GM12878 (cell line): Measurements from ENCODE around the gene PPP3CA. TPM values are rescaled to one million over a fixed set of nuclear protein-coding genes. Genes with fewer than 3 reads are reported as not detected.

Experiments used
- BCL11A ChIP-seq: IDR thresholded peaks from 2 replicates; pipeline ENCODE4 v1.6.1; 2011; ENCODE audit warnings: low read depth, low read length
- FOS ChIP-seq: IDR thresholded peaks from 3 replicates; pipeline ENCODE4 v1.6.1; 2011; ENCODE audit warnings: borderline replicate concordance; ENCODE audit not compliant: insufficient read length; ENCODE audit errors: extremely low read depth
- IKZF2 ChIP-seq, 2 experiments: fragments of 450-650 bp; IDR thresholded peaks; 2 replicates each; pipeline ENCODE4 v1.6.1; 2017; ENCODE audit warnings: mild to moderate bottlenecking in 2 of 2, moderate library complexity in 2 of 2
- JUNB ChIP-seq: IDR thresholded peaks from 2 replicates; pipeline ENCODE4 v1.6.1; 2016; ENCODE audit warnings: antibody characterized with exemption, mild to moderate bottlenecking
- NR2F1 ChIP-seq: fragments of 450-650 bp; conservative IDR thresholded peaks from 2 replicates; pipeline ENCODE4 v1.6.1; 2017; ENCODE audit warnings: mild to moderate bottlenecking
- POU2F2 ChIP-seq: IDR thresholded peaks from 3 replicates; pipeline ENCODE4 v1.6.1; 2011; ENCODE audit warnings: low read depth, mild to moderate bottlenecking, low read length, borderline replicate concordance
- SIN3A ChIP-seq: IDR thresholded peaks from 2 replicates; pipeline ENCODE4 v1.6.1; 2012; ENCODE audit warnings: low read depth, low read length, improper control_type of control experiment
- SMAD1 ChIP-seq: fragments of 450-650 bp; IDR thresholded peaks from 2 replicates; pipeline ENCODE4 v1.6.1; 2018; ENCODE audit warnings: mild to moderate bottlenecking, low read depth; ENCODE audit not compliant: partially characterized antibody
- TAF1 ChIP-seq: IDR thresholded peaks from 2 replicates; pipeline ENCODE4 v1.6.1; 2011; ENCODE audit warnings: mild to moderate bottlenecking, low read depth, low read length, borderline replicate concordance
- TARDBP ChIP-seq: IDR thresholded peaks from 2 replicates; pipeline ENCODE4 v1.6.1; 2016; ENCODE audit warnings: borderline replicate concordance
- polyA plus RNA-seq, 11 experiments: library from polyadenylated mRNA; depleted of rRNA in 4 of 11; unstranded in 6 of 11; stranded (reverse) in 5 of 11; fragments of >200 nt; fragmentation: Nextera tagmentation in 4 of 11; fragmentation: Illumina TruSeq in 1 of 11; extraction: Ambion mirVana in 4 of 11; extraction: Trizol in 1 of 11; gene quantifications; 1 replicate in 1 of 11; 2 replicates in 10 of 11; pipeline versions ENCODE4 v1.2.1 to v1.2.3, GENCODE V29; 2011 to 2016; ENCODE audit warnings: inconsistent platforms in 2 of 11, missing spikeins in 2 of 11, low read depth in 1 of 11
- total RNA-seq, 4 experiments: library from RNA; depleted of rRNA in 3 of 4; stranded (reverse); fragments of >200 nt in 3 of 4; fragmentation: Illumina TruSeq in 1 of 4; extraction: Trizol in 1 of 4; gene quantifications; 2 replicates each; pipeline versions ENCODE4 v1.2.1 to v1.2.3, GENCODE V29; 2013 to 2021
- TF ChIP-seq, protein P1 (sequence below): fragments of 450-650 bp; IDR thresholded peaks from 2 replicates; pipeline ENCODE4 v1.6.1; 2016; ENCODE audit warnings: mild to moderate bottlenecking, moderate library complexity, borderline replicate concordance
- TF ChIP-seq, protein P2 (sequence below): IDR thresholded peaks from 2 replicates; pipeline ENCODE4 v1.6.1; 2012; ENCODE audit warnings: low read depth, low read length, improper control_type of control experiment
- TF ChIP-seq, protein P3 (sequence below): fragments of 150-350 bp; IDR thresholded peaks from 2 replicates; pipeline ENCODE4 v1.6.1; 2014; ENCODE audit warnings: mild to moderate bottlenecking, low read depth, low read length
- TF ChIP-seq, protein P4 (sequence below): IDR thresholded peaks from 2 replicates; pipeline ENCODE4 v1.6.1; 2012; ENCODE audit warnings: improper control_type of control experiment, low read depth, low read length; ENCODE audit not compliant: insufficient replicate concordance
- TF ChIP-seq, protein P5 (sequence below): IDR thresholded peaks from 2 replicates; pipeline ENCODE4 v1.6.1; 2011; ENCODE audit warnings: borderline replicate concordance, low read depth, mild to moderate bottlenecking, moderate library complexity, mixed read lengths, low read length; ENCODE audit not compliant: insufficient read depth; ENCODE audit errors: extremely low read length
- TF ChIP-seq, protein P6 (sequence below): IDR thresholded peaks from 2 replicates; pipeline ENCODE4 v1.6.1; 2012; ENCODE audit warnings: low read length, inconsistent platforms

Gene PPP3CA
- total and polyA plus RNA-seq, 10 of the 15 experiments (the other 5 are each of a cell fraction or from before 2014, with no cell fraction given): 0.33 to 9.0 (median 1.0) TPM

DNA sequence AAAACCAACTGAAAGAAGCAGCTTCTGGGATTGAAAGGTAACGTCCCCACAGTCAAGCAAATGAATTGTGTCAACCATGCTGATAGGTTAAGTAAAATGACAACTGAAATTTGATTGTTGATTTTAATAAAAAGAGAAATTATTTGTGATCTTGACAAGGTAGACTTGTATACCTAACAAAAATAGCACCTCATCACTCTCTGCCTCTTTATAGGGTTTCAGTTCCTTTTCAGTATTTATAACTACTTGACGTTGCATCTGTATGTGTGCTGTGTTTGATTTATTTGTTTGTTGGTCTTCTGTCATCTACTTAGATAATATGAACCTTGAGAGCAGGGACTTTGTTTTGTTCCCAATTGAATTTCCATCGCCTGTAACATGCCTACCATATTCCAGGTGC, 7.9 kb upstream of the PPP3CA start (continued):
- TF ChIP-seq SIN3A: no peak
- no peak for TF ChIP-seq FOS
- TF ChIP-seq NR2F1: no peak
- TF ChIP-seq, protein P1, sequence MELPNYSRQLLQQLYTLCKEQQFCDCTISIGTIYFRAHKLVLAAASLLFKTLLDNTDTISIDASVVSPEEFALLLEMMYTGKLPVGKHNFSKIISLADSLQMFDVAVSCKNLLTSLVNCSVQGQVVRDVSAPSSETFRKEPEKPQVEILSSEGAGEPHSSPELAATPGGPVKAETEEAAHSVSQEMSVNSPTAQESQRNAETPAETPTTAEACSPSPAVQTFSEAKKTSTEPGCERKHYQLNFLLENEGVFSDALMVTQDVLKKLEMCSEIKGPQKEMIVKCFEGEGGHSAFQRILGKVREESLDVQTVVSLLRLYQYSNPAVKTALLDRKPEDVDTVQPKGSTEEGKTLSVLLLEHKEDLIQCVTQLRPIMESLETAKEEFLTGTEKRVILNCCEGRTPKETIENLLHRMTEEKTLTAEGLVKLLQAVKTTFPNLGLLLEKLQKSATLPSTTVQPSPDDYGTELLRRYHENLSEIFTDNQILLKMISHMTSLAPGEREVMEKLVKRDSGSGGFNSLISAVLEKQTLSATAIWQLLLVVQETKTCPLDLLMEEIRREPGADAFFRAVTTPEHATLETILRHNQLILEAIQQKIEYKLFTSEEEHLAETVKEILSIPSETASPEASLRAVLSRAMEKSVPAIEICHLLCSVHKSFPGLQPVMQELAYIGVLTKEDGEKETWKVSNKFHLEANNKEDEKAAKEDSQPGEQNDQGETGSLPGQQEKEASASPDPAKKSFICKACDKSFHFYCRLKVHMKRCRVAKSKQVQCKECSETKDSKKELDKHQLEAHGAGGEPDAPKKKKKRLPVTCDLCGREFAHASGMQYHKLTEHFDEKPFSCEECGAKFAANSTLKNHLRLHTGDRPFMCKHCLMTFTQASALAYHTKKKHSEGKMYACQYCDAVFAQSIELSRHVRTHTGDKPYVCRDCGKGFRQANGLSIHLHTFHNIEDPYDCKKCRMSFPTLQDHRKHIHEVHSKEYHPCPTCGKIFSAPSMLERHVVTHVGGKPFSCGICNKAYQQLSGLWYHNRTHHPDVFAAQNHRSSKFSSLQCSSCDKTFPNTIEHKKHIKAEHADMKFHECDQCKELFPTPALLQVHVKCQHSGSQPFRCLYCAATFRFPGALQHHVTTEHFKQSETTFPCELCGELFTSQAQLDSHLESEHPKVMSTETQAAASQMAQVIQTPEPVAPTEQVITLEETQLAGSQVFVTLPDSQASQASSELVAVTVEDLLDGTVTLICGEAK: no peak
- TF ChIP-seq, protein P2, sequence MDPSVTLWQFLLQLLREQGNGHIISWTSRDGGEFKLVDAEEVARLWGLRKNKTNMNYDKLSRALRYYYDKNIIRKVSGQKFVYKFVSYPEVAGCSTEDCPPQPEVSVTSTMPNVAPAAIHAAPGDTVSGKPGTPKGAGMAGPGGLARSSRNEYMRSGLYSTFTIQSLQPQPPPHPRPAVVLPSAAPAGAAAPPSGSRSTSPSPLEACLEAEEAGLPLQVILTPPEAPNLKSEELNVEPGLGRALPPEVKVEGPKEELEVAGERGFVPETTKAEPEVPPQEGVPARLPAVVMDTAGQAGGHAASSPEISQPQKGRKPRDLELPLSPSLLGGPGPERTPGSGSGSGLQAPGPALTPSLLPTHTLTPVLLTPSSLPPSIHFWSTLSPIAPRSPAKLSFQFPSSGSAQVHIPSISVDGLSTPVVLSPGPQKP: no peak
- TF ChIP-seq BCL11A: 0 out of 2 replicates have a peak, but pooled peaks have one; percentile 19
- no peak for TF ChIP-seq JUNB
- no peak; the same call in 2 of the 3 replicates for TF ChIP-seq POU2F2
- no peak for TF ChIP-seq TARDBP
- no peak for TF ChIP-seq TAF1
- TF ChIP-seq, protein P3, sequence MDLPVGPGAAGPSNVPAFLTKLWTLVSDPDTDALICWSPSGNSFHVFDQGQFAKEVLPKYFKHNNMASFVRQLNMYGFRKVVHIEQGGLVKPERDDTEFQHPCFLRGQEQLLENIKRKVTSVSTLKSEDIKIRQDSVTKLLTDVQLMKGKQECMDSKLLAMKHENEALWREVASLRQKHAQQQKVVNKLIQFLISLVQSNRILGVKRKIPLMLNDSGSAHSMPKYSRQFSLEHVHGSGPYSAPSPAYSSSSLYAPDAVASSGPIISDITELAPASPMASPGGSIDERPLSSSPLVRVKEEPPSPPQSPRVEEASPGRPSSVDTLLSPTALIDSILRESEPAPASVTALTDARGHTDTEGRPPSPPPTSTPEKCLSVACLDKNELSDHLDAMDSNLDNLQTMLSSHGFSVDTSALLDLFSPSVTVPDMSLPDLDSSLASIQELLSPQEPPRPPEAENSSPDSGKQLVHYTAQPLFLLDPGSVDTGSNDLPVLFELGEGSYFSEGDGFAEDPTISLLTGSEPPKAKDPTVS: no peak
- TF ChIP-seq SMAD1: no peak
- TF ChIP-seq, protein P4, sequence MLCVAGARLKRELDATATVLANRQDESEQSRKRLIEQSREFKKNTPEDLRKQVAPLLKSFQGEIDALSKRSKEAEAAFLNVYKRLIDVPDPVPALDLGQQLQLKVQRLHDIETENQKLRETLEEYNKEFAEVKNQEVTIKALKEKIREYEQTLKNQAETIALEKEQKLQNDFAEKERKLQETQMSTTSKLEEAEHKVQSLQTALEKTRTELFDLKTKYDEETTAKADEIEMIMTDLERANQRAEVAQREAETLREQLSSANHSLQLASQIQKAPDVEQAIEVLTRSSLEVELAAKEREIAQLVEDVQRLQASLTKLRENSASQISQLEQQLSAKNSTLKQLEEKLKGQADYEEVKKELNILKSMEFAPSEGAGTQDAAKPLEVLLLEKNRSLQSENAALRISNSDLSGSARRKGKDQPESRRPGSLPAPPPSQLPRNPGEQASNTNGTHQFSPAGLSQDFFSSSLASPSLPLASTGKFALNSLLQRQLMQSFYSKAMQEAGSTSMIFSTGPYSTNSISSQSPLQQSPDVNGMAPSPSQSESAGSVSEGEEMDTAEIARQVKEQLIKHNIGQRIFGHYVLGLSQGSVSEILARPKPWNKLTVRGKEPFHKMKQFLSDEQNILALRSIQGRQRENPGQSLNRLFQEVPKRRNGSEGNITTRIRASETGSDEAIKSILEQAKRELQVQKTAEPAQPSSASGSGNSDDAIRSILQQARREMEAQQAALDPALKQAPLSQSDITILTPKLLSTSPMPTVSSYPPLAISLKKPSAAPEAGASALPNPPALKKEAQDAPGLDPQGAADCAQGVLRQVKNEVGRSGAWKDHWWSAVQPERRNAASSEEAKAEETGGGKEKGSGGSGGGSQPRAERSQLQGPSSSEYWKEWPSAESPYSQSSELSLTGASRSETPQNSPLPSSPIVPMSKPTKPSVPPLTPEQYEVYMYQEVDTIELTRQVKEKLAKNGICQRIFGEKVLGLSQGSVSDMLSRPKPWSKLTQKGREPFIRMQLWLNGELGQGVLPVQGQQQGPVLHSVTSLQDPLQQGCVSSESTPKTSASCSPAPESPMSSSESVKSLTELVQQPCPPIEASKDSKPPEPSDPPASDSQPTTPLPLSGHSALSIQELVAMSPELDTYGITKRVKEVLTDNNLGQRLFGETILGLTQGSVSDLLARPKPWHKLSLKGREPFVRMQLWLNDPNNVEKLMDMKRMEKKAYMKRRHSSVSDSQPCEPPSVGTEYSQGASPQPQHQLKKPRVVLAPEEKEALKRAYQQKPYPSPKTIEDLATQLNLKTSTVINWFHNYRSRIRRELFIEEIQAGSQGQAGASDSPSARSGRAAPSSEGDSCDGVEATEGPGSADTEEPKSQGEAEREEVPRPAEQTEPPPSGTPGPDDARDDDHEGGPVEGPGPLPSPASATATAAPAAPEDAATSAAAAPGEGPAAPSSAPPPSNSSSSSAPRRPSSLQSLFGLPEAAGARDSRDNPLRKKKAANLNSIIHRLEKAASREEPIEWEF: no peak
- TF ChIP-seq, protein P5, sequence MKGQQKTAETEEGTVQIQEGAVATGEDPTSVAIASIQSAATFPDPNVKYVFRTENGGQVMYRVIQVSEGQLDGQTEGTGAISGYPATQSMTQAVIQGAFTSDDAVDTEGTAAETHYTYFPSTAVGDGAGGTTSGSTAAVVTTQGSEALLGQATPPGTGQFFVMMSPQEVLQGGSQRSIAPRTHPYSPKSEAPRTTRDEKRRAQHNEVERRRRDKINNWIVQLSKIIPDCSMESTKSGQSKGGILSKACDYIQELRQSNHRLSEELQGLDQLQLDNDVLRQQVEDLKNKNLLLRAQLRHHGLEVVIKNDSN: no peak
- TF ChIP-seq, protein P6, sequence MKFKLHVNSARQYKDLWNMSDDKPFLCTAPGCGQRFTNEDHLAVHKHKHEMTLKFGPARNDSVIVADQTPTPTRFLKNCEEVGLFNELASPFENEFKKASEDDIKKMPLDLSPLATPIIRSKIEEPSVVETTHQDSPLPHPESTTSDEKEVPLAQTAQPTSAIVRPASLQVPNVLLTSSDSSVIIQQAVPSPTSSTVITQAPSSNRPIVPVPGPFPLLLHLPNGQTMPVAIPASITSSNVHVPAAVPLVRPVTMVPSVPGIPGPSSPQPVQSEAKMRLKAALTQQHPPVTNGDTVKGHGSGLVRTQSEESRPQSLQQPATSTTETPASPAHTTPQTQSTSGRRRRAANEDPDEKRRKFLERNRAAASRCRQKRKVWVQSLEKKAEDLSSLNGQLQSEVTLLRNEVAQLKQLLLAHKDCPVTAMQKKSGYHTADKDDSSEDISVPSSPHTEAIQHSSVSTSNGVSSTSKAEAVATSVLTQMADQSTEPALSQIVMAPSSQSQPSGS: peak; percentile 75
- TF ChIP-seq IKZF2 (IDR thresholded peaks at IDR 0.05): 0 out of 4 replicates have a peak, but pooled peaks of 1 of the 2 experiments have one; percentile 18
